Stimulated activated CD8-positive, alpha-beta memory T cell treated with anti-CD3 and anti-CD28 coated beads, Interleukin-12 subunit alpha, Interleukin-12 subunit beta, amount 100 ng/mL, for 4 hours (primary cell): ENCODE data around the gene PHKG2.

Experiments
- DNase-seq: peaks from one replicate; pipeline ENCODE4 v3.0.0-alpha.2; 2020; ENCODE audit warnings: low read depth

The PHKG2 gene

GRCh38 chr16:30775131-30775391 is 26.8 kb downstream of the PHKG2 start:
- no peak for DNase-seq

GRCh38 chr16:30775392-30776188 is 27.4 kb downstream of the PHKG2 start:
- peak; percentile 32 for DNase-seq

- DNase-seq = no peak
These were observed 29.5 kb downstream of the PHKG2 start for GRCh38 chr16:30777591-30778297.

DNA sequence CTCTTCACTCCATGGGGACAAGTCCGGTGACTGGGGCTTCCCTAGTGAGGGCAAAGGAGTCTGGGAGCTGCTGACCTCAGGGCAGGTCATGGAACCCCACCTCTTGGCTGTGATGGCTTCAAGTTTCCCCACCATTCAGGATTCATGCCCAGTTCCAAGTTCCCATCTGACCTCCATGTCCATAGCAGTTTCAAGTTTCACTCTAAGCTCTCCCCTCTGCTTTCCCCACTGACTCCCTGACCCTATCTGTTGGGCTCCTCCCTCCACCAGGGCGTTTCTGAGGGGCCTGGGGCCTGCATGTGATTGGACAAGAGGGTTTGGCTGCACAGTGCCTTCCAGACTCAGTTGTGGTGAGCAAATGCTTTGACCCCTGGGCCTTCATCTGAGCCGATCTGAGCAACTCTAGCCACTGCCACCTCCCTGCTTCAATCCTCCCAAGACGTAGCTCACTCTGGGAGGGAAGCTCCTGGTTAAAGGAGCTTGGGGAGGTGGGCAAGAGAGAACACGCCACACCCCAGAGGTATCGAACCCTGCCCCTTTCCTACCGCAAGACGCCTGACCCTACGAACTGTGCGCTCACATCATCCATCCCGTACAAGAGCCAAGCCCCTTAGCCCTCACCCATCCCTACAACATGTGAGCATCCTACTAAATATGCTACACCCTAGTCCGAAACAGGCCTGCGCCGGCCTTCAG is 30.5 kb downstream of the PHKG2 start:
- no peak for DNase-seq

DNA sequence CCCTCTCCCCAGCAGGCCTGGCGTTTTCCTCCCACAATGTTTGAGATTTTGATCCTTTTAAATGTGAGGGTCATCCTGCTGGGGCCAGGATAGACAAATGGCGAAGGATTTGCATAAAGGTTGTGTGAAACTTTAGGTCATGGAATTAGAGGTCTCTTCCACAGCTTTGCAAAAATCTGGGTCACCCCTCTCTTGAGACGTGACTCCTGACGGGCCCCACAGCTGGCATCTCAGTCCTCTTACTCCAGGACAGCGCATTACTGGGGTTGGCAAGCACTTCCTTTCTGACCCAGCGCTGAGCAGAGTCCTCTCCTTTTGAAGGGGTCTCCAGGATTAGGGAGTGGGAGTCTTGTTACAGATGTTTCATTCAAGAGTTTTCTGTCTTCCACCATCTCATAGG is 31.4 kb downstream of the PHKG2 start:
- DNase-seq = no peak

DNA sequence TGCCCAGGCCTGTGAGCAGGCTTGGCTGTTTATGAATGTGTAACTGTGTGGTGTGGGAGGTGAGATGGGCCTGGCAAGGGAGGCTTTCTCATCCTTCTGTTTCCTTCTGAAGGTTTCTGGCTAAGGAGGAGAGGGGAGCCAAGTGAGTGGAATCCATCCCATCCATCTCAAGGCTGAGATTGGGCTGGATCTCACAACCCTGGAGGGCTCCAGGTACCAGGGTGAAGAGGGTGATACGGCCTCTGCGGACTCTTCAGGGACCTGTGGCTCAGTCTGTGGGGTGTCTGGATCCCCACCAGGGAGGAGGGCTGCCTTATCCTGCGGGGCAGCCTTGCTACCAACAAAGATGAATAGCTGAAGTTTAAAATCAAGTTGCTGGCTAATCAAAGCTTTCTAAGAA is 31.8 kb downstream of the PHKG2 start:
- DNase-seq = no peak

- no peak for DNase-seq
These were observed 32.3 kb downstream of the PHKG2 start for GRCh38 chr16:30780549-30780948.

- DNase-seq = no peak
These were observed 34.5 kb downstream of the PHKG2 start for GRCh38 chr16:30782486-30783279.

GRCh38 chr16:30783280-30784109 is 35.3 kb downstream of the PHKG2 start:
- no peak for DNase-seq

- DNase-seq = no peak
These were observed 36.0 kb downstream of the PHKG2 start for GRCh38 chr16:30784215-30784614.

- DNase-seq = no peak
These were observed 37.2 kb downstream of the PHKG2 start for GRCh38 chr16:30785126-30786106.

- no peak for DNase-seq
These were observed 38.1 kb downstream of the PHKG2 start for GRCh38 chr16:30786115-30786935.

- DNase-seq = no peak
These were observed 38.8 kb downstream of the PHKG2 start, which contains the start of gene ZNF629 for GRCh38 chr16:30786936-30787612. Gene ZNF629, minus strand, starts transcription at chr16:30787205. Its CDS starts 2,723 bp downstream, at chr16:30784482.

DNA sequence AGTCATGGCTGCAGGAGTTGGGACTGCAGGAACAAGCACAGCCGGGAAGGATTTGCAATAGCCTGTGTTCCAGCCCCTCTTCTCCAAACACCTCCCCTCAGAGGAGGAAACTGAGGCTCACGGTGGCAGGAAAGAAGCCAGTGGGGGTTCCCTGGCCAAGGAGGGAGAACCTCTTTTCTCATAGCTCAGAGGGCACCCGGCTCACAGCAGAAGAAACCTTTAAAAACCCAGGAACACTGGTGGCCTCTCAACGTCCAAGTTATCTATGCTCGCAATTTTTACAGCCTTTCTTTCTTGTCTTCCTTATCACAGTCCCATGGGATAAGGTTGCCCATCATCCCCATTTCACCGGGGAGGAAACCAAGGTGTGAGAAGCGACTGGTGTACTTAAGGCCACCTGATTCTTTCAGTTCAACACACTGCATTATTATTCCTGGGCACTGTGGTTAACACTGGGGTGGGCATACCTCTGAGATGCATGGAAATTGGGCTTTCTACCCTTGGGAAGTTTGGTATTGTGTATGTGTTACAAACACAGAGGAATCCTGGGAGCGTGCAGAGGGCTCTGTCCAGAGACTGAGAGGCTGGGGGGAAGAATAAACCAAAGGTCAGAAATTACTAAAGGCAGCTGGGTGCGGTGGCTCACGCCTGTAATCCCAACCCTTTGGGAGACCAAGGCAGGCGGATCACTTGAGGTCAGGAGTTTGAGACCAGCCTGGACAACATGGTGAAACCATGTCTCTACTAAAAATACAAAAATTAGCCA is 39.6 kb downstream of the PHKG2 start:
- no peak for DNase-seq

GRCh38 chr16:30793508-30794069 is 45.4 kb downstream of the PHKG2 start:
- DNase-seq = no peak

- no peak for DNase-seq
These were observed 46.4 kb downstream of the PHKG2 start for GRCh38 chr16:30794634-30795033.

DNA sequence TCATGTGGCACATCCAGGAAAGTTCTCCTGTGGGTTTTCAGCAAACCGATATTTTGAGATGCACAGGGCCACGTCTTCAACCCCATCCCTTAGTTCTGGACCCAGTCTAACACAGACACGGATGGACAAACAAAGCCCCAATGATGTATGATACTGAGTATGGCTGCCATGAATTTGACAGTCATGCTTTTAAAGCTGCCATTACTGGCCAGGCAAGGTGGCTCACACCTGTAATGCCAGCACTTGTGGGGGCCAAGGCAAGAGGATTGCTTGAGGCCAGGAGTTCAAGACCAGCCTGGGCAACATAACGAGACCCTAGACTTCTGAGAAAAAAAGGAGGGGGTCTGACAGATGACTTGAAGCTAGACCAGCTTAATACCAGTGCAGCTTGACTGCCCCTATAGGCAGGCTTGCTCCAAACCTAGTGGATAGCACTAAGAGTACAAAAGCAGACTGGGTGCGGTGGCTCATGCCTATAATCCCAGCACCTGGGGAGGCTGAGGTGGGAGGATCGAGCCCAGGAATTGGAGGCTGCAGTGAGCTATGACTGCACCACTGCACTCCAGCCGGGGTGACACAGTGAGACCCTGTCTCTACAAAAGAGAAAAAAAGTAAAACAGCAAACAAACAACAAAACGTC is 49.6 kb downstream of the PHKG2 start:
- DNase-seq = no peak
